Activated T-helper 1 cell treated with anti-CD3 and anti-CD28 coated beads, Interleukin-2, amount 50 U/mL, for 16 hours (primary cell): ENCODE results near the gene DGKQ.
A peak's percentile ranks its signal among the peaks of the same experiment; 100 is the strongest.
"Not testable (repeated sequence)": the region's sequence is repeated elsewhere in the genome, so short reads cannot be mapped to it uniquely, and the experiment has no call there.

ENCODE experiments used
- DNase-seq, 2 donors: peaks; one replicate each; pipeline ENCODE4 v3.0.0-alpha.2; 2020; ENCODE audit warnings: low read depth in 1 of 2, low spot score in 1 of 2

The DGKQ gene

DNA sequence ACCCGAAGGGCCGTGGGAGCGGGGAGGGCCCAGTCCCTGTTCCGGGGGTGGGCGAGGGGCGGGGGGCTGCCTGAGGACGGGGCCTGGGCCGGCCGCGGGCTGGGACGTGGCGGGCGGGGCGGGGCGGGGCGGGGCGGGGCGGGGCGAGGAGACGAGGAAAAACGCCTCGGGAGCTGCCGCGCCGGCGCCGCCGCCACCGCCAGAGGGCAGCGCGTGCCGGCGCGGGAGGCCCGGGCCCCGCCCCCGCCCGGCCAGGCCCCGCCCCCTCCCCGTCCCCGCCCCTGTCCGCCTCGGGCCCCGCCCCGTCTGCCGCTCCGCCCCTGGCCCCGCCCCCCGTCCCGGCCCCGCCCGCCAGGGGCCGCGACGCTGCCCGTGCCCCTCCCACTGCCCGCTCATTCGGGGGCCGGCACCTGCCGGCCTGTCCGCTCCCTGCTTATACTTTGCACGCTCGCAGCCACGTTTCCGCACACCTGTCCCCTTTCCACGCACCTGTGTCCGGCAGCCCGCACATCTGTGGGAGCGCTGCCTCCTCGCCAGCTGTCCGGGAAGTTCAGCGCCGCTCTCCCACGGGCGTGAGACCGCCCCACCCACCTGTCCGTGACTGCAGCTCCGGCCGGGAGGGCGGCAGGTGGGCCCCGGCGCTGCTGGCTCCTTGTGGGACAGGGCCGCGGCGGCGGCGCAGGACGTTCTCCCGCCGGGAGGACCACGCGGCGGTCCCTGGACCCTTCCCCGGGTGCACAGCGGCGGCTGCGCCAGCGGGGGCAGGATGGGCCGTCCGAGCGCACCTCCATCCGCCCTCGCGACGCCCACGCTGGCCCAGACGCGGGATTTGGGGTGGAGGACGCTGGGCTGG is 36.4 kb upstream of the DGKQ start:
- DNase-seq, result peak; percentile 52 to 76

DNA sequence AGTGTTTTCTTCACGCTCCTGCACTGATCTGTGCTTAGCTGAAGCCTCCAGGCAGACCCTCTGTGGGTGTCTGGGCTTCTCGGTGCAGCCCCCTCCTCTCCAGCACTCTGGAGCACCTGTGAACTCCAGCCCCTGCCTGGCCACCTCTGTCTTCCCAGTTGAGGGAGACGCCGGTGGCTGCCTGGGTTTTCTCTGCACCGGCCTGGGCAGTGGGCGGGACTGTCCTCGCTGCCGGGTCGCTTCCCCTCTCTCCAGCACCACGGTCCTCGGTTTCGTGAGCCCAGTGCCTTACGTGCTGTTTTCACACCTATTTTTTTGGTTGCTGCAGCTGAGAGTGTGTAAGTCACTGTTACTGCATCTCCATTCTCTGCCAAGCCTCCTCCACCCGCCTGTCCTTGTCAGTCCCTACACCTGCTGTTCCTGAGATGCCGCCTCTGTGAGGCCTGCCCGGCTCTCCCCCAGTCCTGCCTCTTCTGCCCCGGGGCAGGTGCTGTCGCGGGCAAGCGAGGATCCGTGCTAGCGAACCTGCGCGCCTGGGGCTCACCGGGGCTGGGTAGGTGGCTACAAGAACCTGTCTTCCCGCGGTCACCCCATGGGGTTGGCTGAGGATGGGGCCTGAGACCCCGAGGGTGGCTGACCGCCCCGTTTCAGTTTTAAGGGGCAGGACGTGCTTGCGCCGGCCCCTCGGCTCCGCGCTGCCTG is 35.6 kb upstream of the DGKQ start:
- DNase-seq, result peak in 1 of 2 donors; percentile 19

DNA sequence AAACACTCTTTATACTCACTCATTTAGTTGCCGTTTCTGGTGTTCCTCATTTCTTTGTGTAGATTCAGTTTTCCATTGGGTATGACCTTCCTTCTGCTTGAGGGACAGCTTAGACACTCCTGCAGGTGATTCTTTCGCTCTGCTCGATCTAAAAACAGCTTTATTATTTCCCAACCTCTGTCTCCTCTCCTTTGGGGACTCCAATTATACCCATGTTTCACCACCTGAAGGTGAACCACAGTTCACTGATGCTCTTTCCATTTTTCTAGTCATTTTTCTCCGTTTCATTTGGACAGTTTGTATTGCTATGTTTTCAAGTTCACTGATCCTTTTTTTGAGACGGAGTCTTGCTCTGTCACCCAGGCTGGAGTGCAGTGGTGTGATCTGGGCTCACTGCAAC is 33.5 kb upstream of the DGKQ start:
- DNase-seq, result no peak

DNA sequence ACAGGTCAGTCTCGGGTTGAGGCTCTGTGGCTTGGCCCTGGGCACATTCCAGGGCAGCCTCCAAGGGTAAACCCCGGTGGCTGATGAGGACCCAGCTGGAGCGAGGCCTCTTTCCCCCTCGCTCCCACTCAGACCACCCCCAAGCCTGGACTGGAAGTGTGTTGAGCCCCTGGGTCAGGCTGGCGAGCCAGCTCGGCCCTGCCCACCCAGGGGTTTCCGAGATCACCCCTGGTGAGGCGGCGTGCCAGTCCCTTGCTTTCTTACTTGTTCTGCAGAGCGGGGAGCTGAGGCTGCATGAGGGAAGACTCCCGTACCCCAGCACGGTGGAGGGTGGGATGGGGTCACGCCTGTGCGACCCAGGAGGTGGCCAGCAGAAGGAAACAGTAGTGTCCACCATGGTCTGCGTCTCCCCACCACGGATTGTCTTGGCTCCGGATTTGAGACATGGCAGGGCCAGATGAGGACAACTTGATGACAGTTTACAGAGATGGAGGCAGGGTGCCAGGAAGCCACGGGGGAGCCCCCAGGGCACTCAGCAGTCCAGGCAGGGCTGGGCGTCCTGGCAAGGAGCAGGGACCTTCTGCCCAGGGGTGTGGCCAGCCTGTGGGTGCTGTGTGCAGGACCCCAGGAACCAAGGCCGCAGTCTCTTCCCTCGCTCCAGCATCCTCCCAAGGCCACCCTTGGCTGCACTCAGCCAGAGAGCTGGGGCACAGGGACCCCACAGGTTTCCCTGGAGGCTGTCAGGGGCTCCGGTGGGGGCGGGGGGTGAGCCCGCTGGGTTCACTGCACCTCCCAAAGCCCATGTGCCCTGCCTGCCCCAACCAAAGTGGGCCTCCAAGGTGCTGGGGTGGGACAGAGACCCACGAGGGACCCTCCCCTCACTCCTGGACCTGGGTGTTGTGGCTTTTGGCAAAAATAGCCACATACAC is 31.5 kb upstream of the DGKQ start:
- no peak for DNase-seq

DNA sequence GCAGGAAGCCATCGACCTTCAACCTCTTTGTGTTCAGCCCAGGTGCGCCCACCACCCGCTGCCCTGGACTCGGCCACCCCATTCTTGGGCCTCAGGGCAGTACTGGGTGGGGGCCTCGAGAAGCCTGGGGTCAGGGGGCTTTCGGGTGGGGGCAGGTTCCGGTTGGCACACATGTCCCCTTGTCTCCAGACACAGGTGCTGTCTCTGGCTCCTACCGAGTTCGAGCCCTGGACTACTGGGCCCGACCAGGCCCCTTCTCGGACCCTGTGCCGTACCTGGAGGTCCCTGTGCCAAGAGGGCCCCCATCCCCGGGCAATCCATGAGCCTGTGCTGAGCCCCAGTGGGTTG is 30.7 kb upstream of the DGKQ start:
- no peak for DNase-seq

- no peak for DNase-seq
Measured at GRCh38 chr4:1003271-1004070, 30.1 kb upstream of the DGKQ start.

DNA sequence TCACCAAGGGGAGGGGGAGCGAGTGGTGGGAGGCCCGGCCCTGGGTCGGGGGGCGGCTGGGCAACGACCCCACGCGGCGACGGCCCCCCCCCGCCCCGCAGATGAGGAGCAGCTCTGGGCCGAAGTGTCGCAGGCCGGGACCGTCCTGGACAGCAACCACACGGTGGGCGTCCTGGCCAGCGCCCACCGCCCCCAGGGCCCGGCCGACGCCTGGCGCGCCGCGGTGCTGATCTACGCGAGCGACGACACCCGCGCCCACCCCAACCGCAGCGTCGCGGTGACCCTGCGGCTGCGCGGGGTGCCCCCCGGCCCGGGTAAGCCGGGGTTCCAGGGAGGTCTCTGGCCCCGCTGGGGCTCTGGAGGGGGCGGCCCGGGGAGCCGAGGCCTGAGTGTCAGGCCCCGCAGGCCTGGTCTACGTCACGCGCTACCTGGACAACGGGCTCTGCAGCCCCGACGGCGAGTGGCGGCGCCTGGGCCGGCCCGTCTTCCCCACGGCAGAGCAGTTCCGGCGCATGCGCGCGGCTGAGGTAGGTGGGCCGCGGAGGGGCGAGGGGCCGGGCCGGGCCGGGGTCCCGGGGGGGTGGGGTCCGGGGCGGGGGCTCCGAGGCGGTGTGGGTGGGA is 29.4 kb upstream of the DGKQ start:
- DNase-seq, result no peak

GRCh38 chr4:1002131-1002630 is 28.8 kb upstream of the DGKQ start:
- DNase-seq, result no peak

DNA sequence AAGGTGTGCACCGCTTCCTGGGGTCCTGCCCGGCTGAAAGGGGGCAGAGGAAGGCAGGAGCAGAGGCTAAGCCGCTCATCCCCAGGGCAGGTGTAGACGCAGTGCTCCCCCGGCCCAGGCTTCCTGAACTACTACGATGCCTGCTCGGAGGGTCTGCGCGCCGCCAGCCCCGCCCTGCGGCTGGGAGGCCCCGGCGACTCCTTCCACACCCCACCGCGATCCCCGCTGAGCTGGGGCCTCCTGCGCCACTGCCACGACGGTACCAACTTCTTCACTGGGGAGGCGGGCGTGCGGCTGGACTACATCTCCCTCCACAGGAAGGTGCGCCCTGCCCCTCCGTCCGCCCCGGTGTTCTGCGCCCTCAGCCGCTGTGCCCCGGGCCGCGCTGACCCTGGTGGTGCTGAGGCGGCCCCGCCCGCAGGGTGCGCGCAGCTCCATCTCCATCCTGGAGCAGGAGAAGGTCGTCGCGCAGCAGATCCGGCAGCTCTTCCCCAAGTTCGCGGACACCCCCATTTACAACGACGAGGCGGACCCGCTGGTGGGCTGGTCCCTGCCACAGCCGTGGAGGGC is 28.3 kb upstream of the DGKQ start:
- no peak for DNase-seq

DNA sequence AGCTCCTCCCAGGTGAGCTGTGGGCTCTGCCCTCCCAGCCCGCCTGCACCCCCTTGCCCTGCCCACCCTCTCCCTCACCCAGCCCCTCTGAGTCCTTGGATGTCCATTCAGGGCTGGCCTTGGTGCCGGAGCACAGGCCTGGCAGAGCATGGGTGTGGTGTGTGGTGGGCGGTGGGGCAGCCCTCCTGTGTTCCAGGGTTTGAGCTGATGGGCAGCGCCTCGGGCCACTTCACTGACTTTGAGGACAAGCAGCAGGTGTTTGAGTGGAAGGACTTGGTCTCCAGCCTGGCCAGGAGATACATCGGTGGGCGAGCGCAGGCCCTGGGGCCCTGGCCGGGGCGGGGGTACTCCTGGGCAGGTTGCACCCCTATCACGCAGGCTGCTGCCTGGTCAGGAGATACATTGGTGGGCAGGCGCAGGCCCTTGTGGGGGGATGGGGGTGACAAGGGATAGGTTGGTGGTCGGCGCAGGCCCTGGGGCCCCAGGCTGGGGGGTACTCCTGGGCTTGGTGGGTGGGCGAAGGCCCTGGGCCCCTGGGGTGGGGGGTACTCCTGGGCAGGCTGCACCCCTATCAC is 27.4 kb upstream of the DGKQ start:
- DNase-seq, result no peak

DNA sequence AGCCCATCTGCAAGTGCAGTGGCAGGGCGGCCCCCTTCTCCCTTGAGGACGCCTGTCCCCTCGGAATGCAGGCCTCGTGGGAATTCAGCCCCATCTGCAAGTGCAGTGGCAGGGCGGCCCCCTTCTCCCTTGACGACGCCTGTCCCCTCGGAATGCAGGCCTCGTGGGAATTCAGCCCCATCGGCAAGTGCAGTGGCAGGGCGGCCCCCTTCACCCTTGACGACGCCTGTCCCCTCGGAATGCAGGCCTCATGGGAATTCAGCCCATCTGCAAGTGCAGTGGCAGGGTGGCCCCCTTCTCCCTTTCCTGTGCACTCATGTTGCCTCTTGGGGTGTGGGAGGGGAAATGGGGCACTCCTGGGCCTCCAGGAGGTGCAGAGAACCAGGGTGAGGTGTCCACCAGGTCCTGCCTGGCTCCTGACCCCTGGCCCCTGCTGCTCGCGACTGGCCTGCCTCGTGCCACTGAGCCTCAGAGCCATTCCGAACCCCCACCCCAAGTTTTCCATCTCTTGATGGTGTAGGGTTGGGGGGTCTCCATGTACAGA is 26.6 kb upstream of the DGKQ start:
- DNase-seq, result no peak

GRCh38 chr4:999240-999863 is 26.0 kb upstream of the DGKQ start:
- not testable (repeated sequence) for DNase-seq

DNA sequence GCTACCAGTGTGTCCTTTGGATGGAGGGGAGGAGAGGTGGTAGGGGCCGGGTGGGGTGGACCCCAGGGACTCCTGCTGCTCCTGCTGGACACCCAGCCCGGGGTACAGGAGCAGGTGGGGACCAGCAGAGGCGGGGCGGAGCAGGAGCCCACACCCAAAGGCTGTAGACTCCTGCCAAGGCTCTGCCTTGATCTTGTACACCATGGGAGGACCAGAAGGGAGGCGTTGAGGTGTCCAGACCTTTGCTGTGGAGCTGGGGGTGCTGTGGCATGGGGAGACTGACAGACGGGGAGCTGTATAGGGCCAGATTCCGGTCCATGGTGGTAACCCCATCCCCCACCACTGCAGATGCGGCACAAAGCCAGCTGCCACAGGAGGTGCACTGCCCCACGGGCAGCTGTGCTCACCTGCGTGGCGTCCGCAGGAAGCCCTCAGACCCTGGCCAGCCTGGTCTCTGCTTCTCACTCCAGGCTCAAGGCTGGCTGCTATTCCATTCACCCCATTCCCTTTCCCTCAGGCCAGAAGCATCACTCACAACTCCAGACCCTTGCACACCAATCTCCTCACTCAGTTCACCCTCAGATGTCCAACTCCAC is 24.8 kb upstream of the DGKQ start:
- no peak for DNase-seq

- no peak for DNase-seq
Measured at GRCh38 chr4:997375-998071, 24.2 kb upstream of the DGKQ start.

DNA sequence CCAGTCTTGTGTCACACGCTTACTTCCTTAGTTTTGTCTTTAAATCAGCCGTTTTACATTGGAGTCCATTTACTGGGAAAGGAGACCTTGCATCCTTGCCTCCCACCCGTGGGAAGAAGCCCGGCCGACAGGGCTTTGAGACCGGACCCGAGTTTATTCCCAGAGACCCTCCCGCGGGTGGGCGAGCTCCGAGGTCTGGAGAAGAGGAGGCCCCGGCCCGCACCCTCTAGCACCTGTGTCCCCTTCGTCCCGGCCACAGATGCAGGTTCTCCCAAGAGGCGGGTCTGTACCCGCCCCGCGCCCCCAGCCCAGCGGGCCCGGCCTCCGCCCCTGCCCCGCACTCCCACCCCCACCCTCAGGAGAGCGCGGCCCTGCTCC is 23.6 kb upstream of the DGKQ start:
- no peak for DNase-seq

DNA sequence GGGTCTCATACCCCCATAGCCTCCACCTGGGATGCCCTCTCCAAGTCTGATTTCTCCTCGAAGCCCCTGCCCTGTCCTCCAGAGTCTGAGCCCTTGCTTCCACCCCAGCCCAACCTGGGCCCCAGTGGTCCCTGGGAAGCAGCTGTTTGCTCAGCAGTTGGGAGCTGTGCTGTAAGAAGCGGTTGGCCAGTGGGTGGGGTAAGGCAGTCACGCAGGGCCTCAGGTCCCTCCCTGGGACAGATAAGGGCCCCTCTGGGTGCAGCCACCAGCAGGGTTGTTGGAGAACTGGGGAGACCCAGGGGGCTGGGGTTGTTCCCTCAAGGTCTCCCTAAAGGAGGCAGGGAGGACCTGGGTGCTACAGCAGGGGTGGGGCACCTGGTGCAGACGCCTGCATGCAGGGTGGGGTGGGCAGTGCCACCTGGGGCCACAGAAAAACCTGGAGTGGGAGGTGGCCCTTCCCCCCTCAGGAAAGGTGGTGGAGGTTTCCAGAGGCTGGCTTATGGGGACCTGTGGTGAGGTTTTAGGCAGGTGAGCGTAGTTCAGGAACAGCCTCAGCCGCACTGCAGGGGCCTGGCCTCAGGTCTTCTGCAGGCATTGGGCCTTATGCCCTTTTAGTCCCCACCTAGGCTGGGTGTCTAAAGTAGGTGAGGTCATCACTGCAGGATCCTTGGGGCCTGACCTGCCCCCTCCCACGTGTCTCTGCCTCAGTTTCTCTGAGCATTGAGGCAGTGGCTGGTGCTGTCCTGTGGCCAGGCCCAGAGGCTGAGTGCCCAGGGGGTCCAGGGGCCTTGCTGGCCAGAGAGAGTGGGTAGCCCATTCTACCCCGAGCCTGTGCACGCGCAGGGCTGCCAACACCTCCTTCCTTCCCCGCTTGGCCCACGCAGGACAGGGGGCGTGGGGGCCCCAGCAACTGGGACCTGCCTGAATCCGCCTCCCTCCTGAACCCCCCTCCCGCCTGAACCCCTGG is 22.9 kb upstream of the DGKQ start:
- DNase-seq, result no peak
